GM12873 (cell line): ENCODE results near the gene PCNT.

Experiments used
- CTCF ChIP-seq: IDR thresholded peaks from 2 replicates; pipeline ENCODE4 v1.5.1; 2012; ENCODE audit warnings: low read depth, mild to moderate bottlenecking, moderate library complexity, low read length, control low read depth; ENCODE audit not compliant: insufficient read depth; ENCODE audit errors: missing control alignments

Gene PCNT

GRCh38 chr21:46465651-46466050, 141.7 kb downstream of the PCNT start:
- no peak for TF ChIP-seq CTCF

GRCh38 chr21:46468108-46468774, 144.3 kb downstream of the PCNT start:
- TF ChIP-seq CTCF = no peak

GRCh38 chr21:46469275-46469674, 145.3 kb downstream of the PCNT start:
- TF ChIP-seq CTCF = no peak

GRCh38 chr21:46471514-46471913, 147.6 kb downstream of the PCNT start:
- no peak for TF ChIP-seq CTCF

GRCh38 chr21:46472246-46472645, 148.3 kb downstream of the PCNT start:
- TF ChIP-seq CTCF = no peak

- TF ChIP-seq CTCF = no peak
Measured at GRCh38 chr21:46474382-46474781, 150.4 kb downstream of the PCNT start.

- TF ChIP-seq CTCF = no peak
Measured at GRCh38 chr21:46475296-46475695, 151.3 kb downstream of the PCNT start.

- TF ChIP-seq CTCF = no peak
Measured at GRCh38 chr21:46477765-46478164, 153.8 kb downstream of the PCNT start.
